ENCODE measurements around the gene CLIC6. TPM values are rescaled to one million over a fixed set of nuclear protein-coding genes. Genes with fewer than 3 reads are reported as not detected.
"Not testable (repeated sequence)": the region's sequence is repeated elsewhere in the genome, so short reads cannot be mapped to it uniquely, and the experiment has no call there.

CLIC6 gene
- polyA plus RNA-seq, 4 donors, result 1.7 to 3.9 (median 2.7) TPM

GRCh38 chr21:34650861-34651431, 17.8 kb upstream of the CLIC6 start:
- no peak for DNase-seq (ENCODE audit: low read depth in 4 of 4, low spot score in 3 of 4)

DNA sequence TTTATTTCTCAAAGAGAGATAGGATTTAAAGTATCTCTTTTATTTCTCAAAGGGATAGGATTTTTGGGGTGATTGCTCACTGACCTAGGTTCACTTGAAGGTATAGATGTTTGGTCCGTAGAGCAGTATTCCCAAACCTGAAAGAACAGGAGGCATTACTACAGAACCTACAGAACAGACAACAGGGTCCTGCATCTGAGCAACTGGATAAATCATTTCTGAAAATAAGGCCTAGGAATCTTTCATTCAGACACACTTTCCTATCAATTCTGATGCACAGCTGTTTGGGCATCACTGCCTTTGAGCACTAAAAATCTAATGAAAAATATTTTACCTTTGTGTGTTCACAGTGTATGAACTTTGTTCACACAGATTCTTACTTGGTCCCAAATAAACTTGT, 17.2 kb upstream of the CLIC6 start:
- no peak for DNase-seq (ENCODE audit: low read depth in 4 of 4, low spot score in 3 of 4)

GRCh38 chr21:34653522-34653921, 15.3 kb upstream of the CLIC6 start:
- no peak for DNase-seq (ENCODE audit: low read depth in 4 of 4, low spot score in 3 of 4)

DNA sequence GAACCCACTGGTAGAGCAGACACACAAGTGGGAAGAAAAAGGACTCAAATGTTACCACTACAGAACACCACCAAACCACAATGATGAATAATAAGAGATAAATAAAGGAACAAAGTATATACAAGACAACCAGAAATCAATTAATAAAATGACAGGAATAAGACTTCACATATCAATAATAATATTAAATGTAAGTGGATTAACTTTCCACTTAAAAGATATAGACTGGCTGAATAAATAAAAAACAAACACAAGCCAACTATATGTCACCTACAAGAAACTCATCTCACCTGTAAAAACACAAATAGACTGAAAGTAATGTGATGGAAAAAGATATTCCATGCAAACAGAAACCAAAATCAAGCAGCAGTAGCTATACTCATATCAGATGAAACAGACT, 6.9 kb upstream of the CLIC6 start:
- DNase-seq (ENCODE audit: low read depth in 4 of 4, low spot score in 3 of 4), result no peak

DNA sequence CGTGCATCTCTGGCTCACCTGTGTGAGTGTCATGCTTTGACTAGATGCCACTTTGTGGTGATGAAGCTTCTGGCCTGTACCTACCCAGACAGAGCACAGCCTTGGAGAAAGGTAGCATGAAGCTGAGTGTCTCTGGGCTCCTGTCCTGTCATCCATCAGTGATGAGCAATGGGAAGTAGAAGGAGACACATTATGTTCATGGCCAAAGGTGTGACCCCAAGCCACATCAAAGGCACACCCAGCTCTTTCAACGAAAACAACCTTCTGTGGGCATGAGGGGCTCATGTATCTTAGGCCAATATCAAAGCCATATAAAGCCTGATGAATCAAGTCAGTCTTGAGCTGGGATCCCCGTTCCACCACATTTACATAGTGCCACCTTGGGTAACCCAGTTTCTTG, 1.0 kb upstream of the CLIC6 start:
- no peak for DNase-seq (ENCODE audit: low read depth in 4 of 4, low spot score in 3 of 4)

DNA sequence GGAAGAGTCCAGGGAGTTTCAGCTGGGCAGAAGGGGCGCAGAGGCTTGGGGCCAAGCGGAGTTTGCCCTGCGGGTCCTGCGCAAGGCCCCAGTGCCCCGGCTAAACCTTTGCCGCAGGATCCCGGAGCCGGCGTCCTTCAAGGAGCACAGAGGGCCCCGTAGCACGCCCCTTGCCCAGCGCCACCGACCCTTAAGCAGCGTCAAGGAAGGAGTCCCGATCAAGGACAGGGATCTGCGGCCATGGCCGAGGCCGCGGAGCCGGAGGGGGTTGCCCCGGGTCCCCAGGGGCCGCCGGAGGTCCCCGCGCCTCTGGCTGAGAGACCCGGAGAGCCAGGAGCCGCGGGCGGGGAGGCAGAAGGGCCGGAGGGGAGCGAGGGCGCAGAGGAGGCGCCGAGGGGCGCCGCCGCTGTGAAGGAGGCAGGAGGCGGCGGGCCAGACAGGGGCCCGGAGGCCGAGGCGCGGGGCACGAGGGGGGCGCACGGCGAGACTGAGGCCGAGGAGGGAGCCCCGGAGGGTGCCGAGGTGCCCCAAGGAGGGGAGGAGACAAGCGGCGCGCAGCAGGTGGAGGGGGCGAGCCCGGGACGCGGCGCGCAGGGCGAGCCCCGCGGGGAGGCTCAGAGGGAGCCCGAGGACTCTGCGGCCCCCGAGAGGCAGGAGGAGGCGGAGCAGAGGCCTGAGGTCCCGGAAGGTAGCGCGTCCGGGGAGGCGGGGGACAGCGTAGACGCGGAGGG, 520 bp downstream of the CLIC6 start:
- DNase-seq (ENCODE audit: low read depth in 4 of 4, low spot score in 3 of 4), result no peak

- DNase-seq (ENCODE audit: low read depth in 4 of 4, low spot score in 3 of 4), result not testable (repeated sequence)
These were observed 1.1 kb downstream of the CLIC6 start for GRCh38 chr21:34669880-34670219.

- DNase-seq (ENCODE audit: low read depth in 4 of 4, low spot score in 3 of 4), result no peak
These were observed 1.6 kb downstream of the CLIC6 start for GRCh38 chr21:34670220-34670961.

GRCh38 chr21:34670962-34671348, 2.2 kb downstream of the CLIC6 start:
- no peak for DNase-seq (ENCODE audit: low read depth in 4 of 4, low spot score in 3 of 4)

GRCh38 chr21:34671462-34671861, 2.7 kb downstream of the CLIC6 start:
- no peak for DNase-seq (ENCODE audit: low read depth in 4 of 4, low spot score in 3 of 4)

- no peak for DNase-seq (ENCODE audit: low read depth in 4 of 4, low spot score in 3 of 4)
These were observed 3.1 kb downstream of the CLIC6 start for GRCh38 chr21:34671891-34672290.

GRCh38 chr21:34673006-34673405, 4.2 kb downstream of the CLIC6 start:
- DNase-seq (ENCODE audit: low read depth in 4 of 4, low spot score in 3 of 4), result no peak

DNA sequence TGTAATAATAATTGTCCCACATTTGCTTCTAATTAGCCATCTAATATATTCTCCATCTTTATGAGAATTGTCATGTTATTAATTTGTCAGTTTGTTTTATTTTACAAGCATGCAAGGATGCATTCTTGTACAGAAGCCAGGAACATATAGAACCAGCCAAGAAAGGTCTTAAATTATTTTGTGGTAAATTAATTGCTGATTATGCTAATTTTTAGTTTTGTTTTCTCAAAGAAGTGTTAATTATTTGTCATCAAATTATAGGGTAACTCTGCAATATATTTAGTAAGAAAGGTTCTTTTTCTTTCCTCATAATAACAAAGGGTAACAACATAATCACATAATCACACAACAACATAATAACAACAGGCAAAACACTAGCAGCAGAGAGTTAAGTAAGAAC, 5.7 kb downstream of the CLIC6 start:
- no peak for DNase-seq (ENCODE audit: low read depth in 4 of 4, low spot score in 3 of 4)

DNA sequence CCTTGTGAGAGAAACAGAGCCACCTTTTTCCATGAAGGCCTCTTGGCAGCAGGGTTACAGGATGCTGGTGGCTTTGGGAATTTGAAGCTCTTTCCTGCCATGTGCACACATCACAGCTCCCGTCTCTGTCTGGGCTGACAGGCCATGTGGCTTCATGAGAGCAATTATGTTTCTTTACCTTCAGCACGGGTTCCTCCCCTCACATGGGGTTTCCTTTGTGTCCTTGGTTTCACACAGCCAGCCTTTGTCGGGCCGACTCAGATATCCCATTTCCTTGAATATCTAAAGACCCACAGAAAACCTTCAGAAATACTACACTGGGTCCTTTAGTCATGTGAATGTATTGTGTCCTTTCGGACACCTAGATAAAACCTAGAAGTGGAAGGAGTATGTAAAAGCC, 7.1 kb downstream of the CLIC6 start:
- no peak for DNase-seq (ENCODE audit: low read depth in 4 of 4, low spot score in 3 of 4)

- DNase-seq (ENCODE audit: low read depth in 4 of 4, low spot score in 3 of 4), result no peak
These were observed 10.3 kb downstream of the CLIC6 start for GRCh38 chr21:34679051-34679450.

DNA sequence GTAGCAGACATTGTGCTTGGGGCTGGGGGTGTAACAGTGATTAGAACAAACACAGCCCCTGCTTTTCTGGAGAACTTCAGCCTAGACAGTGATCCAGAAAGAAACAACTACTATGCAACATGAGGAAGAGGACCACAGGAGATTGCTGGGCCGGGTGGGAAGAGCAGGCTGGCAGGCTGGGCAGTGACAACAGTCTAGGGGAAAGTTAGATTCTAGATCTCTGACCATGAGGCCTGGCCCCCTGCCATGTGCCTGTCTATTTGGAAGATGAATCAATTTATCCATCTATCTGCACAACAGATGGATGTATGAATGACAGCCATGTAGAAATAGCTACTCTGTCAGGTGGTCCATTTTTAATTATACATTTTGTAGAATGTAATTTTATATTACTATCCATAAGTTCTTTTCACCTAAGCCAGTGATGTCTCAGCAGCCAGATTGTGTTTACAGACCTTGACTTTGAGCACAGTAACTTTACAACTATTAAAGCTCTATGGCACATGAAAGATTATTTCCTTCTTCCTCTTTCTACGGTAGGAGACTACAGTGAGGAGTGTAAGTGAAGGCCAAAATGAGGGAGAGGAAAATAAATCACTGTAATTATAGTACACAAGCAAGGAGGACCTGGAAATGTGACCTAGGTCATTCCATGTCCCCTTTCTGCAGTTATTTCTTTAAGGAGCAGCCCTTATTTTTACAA, 15.5 kb downstream of the CLIC6 start:
- no peak for DNase-seq (ENCODE audit: low read depth in 4 of 4, low spot score in 3 of 4)

DNA sequence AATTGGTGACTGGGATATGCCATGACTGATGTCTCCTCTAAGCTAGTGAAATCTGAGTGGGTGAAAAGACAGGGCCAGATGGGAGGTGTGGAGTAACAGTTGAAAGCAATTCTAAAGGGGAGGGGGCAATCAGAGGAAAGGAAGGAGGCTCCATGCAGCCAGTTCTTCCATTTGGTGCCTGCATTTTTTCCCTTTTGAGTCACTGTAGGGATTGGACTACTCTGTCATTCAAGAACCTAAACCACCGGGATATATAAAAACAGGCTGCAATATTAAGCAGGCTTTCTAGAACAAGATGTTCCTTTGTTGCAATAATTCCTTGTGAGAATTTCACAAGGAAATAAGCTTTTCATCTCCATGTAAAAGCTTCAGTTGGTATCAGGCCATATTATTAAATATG, 18.3 kb downstream of the CLIC6 start:
- DNase-seq (ENCODE audit: low read depth in 4 of 4, low spot score in 3 of 4), result no peak

GRCh38 chr21:34687745-34688144, 19.0 kb downstream of the CLIC6 start:
- DNase-seq (ENCODE audit: low read depth in 4 of 4, low spot score in 3 of 4), result no peak

DNA sequence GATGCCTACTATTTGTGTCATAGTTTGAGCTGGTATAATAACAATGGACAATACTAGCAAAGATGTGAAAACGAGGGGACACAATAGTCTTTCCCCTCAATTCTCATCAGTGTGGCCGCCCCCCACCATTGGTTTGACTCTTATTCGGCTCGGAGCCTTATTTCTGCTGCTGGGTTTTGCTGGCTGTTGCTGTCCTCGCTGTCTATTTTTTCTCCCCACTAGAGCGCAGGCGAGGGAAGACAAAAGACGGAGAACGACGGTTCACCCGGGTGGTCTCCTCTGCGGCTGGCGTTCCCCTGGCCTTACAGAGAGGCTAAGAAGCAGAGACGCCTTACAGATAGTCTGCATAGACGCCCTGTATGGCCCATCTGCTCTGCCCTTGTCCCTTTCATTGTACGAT, 19.4 kb downstream of the CLIC6 start:
- DNase-seq (ENCODE audit: low read depth in 4 of 4, low spot score in 3 of 4), result peak in 1 of 4 donors; percentile 68

DNA sequence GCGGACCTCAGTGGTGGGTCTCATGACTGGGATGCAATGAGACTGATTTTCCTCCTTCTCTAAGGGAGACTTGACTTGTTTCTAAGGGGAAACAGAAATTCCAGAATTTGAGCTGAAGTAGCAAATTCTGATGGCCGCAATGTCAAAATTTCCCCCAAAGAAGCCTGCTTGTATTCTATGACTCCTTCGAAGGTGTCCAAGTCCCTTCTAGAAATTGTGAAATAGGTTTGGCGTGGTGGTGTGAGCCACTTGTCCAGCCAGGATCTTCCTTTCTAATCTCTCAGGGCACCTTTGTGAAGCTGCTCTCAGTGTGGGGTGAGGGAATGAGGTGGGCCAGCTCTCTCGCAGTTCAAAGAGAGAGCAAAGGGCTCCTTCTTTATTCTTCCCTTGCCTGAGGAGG, 19.9 kb downstream of the CLIC6 start:
- no peak for DNase-seq (ENCODE audit: low read depth in 4 of 4, low spot score in 3 of 4)

GRCh38 chr21:34690041-34690792, 21.4 kb downstream of the CLIC6 start:
- DNase-seq (ENCODE audit: low read depth in 4 of 4, low spot score in 3 of 4), result no peak
